Lung (tissue), 12 donors: ENCODE measurements around the gene TRAPPC14. TPM values are rescaled to one million over a fixed set of nuclear protein-coding genes. Genes with fewer than 3 reads are reported as not detected.
"Not testable (repeated sequence)": the region's sequence is repeated elsewhere in the genome, so short reads cannot be mapped to it uniquely, and the experiment has no call there.

Source experiments
- ATAC-seq: fragments of 200-7000 bp; cut with Tn5 transposase; one replicate; pipeline ENCODE4 v1.9.1; 2020; ENCODE audit warnings: moderate number of reproducible peaks; ENCODE audit not compliant: insufficient read depth, low FRiP score
- DNase-seq, 3 donors: peaks; one replicate each; pipeline ENCODE4 v3.0.0-alpha.2; 2013 to 2017
- H3K27ac ChIP-seq, 2 donors: one replicate each; pipeline ENCODE4 v1.5.1; 2013; ENCODE audit warnings: mild to moderate bottlenecking in 2 of 2, moderate library complexity in 2 of 2, control low read depth in 1 of 2, inconsistent platforms in 1 of 2, low read depth in 1 of 2, low read length in 1 of 2
- H3K27me3 ChIP-seq, 3 donors: one replicate each; pipeline ENCODE4 v1.5.1; 2013; ENCODE audit warnings: low read length in 2 of 3; ENCODE audit not compliant: control insufficient read depth in 3 of 3, insufficient read depth in 3 of 3
- H3K36me3 ChIP-seq, 4 donors: one replicate each; pipeline ENCODE4 v1.5.1; 2013; ENCODE audit warnings: low read length in 4 of 4, mild to moderate bottlenecking in 1 of 4, moderate library complexity in 1 of 4; ENCODE audit not compliant: control insufficient read depth in 4 of 4, insufficient read depth in 4 of 4
- H3K4me1 ChIP-seq, 5 donors: one replicate each; pipeline ENCODE4 v1.5.1; 2013; ENCODE audit warnings: low read length in 5 of 5, mild to moderate bottlenecking in 2 of 5, moderate library complexity in 1 of 5; ENCODE audit not compliant: control insufficient read depth in 5 of 5, insufficient read depth in 5 of 5
- H3K4me3 ChIP-seq: one replicate; pipeline ENCODE4 v1.5.1; 2013; ENCODE audit warnings: mild to moderate bottlenecking, control low read depth, moderate library complexity
- H3K9ac ChIP-seq, 2 donors: one replicate each; pipeline ENCODE4 v1.5.1; 2013; ENCODE audit warnings: low read length in 2 of 2, control low read depth in 1 of 2; ENCODE audit not compliant: insufficient read depth in 1 of 2
- H3K9me3 ChIP-seq, 4 donors: one replicate each; pipeline ENCODE4 v1.5.1; 2013; ENCODE audit warnings: low read length in 3 of 4, mild to moderate bottlenecking in 1 of 4, moderate library complexity in 1 of 4; ENCODE audit not compliant: control insufficient read depth in 4 of 4, insufficient read depth in 3 of 4
- WGBS, 2 donors: extraction: QIAGEN DNeasy Blood & Tissue Kit; methylation state at CpG; one replicate each; pipeline ENCODE4 v1.1.7; 2013; 5-methylcytosine and 5-hydroxymethylcytosine counted together
- polyA plus RNA-seq, 2 donors: library from polyadenylated mRNA; stranded (reverse); fragments of 200-250 nt; gene quantifications; one replicate each; pipeline ENCODE4 v1.2.1, GENCODE V29; 2013
- total RNA-seq, 2 donors: library from RNA; depleted of rRNA in 1 of 2; stranded (reverse); fragments of >200 nt in 1 of 2; gene quantifications; one replicate each; pipeline ENCODE4 v1.2.1, GENCODE V29; 2014 to 2021
- TF ChIP-seq, protein P1 (sequence below): IDR thresholded peaks from 2 replicates; pipeline ENCODE4 v1.5.1; 2012; ENCODE audit warnings: mild to moderate bottlenecking; ENCODE audit errors: control extremely low read depth, extremely low read depth
- donor health status: control.
- donor health status: control.
- donor health status: Bipolar disorder and iron deficiency.
- donor health status: healthy.
- donor health status: DM: yes; HTN: yes; CAD: no.

Gene TRAPPC14
- total and polyA plus RNA-seq, 4 donors, result 9.8 to 27.9 (median 19.5) TPM

DNA sequence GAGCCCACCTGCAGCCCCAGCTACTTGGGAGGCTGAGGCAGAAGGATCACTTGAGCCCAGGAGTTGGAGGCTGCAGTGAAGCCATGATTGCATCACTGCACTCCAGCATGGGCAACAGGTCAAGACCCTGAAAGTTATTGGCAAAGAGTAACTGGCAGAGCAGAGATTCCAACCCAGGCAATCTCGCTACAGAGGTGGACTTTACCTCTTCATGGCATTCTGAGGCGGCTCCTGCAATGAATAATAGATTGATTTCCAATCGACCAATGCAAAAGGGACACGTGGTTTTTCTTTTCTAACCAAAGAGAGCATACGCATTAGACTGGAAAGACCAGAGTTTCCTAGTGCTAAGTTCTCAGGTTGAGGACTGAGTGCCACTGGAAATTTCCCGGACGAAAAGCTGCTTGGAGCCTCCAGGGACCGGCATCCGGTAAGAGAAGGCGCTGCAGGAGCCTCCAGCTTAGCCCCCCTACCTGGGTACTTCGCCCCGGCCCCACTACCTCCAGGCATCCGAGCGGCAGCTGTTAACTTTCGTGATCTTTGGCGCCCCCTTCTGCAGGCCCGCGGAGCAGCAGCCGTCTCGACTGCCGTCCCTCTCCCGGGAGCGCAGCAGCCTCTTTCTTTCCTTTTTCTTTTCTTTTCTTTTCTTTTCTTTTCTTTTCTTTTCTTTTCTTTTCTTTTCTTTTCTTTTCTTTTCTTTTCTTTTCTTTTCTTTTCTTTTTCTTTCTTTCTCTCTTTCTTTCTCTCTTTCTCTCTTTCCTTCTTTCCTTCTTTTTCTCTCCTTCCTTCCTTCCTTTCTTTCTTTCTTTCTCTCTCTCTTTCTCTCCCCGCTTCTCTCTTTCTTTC lies 27.7 kb downstream of the TRAPPC14 start:
- DNase-seq, result peak; percentile 74 to 81 (median 74)
- no peak overlapping the region for H3K27ac ChIP-seq
- H3K9ac ChIP-seq, result no peak overlapping the region
- no peaks in the 10 kb centered on the region for H3K36me3 ChIP-seq
- H3K4me1 ChIP-seq, result peaks cover 0 to 14% (median 5%) of the 10 kb centered on the region in 5 donors
- TF ChIP-seq, protein P1, sequence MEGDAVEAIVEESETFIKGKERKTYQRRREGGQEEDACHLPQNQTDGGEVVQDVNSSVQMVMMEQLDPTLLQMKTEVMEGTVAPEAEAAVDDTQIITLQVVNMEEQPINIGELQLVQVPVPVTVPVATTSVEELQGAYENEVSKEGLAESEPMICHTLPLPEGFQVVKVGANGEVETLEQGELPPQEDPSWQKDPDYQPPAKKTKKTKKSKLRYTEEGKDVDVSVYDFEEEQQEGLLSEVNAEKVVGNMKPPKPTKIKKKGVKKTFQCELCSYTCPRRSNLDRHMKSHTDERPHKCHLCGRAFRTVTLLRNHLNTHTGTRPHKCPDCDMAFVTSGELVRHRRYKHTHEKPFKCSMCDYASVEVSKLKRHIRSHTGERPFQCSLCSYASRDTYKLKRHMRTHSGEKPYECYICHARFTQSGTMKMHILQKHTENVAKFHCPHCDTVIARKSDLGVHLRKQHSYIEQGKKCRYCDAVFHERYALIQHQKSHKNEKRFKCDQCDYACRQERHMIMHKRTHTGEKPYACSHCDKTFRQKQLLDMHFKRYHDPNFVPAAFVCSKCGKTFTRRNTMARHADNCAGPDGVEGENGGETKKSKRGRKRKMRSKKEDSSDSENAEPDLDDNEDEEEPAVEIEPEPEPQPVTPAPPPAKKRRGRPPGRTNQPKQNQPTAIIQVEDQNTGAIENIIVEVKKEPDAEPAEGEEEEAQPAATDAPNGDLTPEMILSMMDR, result peak; percentile 77
- no peaks in the 10 kb centered on the region for H3K27me3 ChIP-seq
- no peak for ATAC-seq
- no peaks in the 10 kb centered on the region for H3K9me3 ChIP-seq
- 13 to 14% methylated on average over 24 of the region's 24 CpGs for WGBS, 2 donors
- no peak overlapping the region for H3K4me3 ChIP-seq

DNA sequence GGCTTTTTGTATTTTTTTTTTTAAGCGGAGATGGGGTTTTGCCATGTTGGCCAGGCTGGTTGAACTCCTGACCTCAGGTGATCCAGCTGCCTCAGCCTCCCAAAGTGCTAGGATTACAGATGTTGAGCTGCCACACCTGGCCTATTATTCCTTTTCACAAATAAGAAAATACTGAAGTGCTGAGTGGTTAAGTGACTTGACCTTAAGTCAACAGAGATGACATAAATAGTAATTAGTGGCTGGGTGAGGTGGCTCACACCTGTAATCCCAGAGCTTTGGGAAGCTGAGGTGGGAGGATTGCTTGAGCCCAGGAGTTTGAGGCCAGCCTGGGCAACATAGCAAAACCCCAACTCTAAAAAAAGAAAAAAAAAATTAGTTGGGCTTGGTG lies 28.3 kb downstream of the TRAPPC14 start:
- not testable (repeated sequence) for H3K27ac ChIP-seq, H3K4me3 ChIP-seq, H3K27me3 ChIP-seq, ATAC-seq, H3K9me3 ChIP-seq, H3K9ac ChIP-seq, DNase-seq, H3K36me3 ChIP-seq
- H3K4me1 ChIP-seq, result peaks cover 0 to 15% (median 5%) of the 10 kb centered on the region in 5 donors
- WGBS, 2 donors, result 96% methylated on average over 1 of the region's 1 CpG

DNA sequence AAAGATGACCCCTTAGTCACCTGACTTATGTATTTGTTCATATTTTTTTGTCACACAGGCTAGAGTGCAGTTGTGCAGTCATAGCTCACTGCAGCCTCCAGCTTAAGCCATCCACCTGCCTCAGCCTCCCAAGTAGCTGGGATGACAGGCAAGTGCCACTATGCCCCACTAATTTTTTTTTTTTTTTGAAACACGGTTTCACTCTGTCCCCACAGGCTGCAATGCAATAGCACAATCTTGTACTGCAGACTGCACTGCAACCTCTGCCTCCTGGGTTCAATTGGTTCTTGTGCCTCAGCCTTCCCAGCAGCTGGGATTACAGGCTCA lies 29.9 kb downstream of the TRAPPC14 start:
- H3K4me1 ChIP-seq, result peaks cover 0 to 15% (median 5%) of the 10 kb centered on the region in 5 donors

More for the DNA sequence above, 29.9 kb downstream of the TRAPPC14 start:
- ATAC-seq, result no peak
- no peaks in the 10 kb centered on the region for H3K27me3 ChIP-seq
- DNase-seq, result no peak
- no peak overlapping the region for H3K4me3 ChIP-seq
- H3K9ac ChIP-seq, result no peak overlapping the region
- 65 to 73% methylated on average over 1 of the region's 1 CpG for whole genome bisulfite sequencing, 2 donors
- no peaks in the 10 kb centered on the region for H3K36me3 ChIP-seq
- TF ChIP-seq, protein P1, result no peak
- no peaks in the 10 kb centered on the region for H3K9me3 ChIP-seq
- H3K27ac ChIP-seq, result no peak overlapping the region
